ENCODE results near the gene TTF2.

Gene TTF2

DNA sequence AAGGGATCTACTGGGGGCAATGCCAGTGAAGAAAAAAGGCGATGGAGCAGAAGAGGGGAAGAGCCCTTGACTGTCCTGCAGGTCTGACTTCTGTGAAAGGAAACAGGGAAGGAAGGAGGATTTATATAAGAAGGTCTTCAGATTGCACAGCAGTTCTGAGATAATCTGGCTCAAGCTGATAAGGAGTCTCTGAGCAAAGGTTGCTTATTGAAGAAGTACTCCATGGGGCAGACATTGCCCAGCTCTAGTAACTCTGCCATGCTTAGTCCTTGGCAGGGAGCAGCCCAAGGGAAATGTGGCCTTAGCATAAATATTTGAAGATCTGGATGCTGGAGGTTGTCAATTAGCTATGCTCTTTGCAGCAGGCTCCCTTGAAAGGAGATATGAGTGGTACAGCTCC, 15.9 kb upstream of the TTF2 start:
- in situ Hi-C loops (cut with MboI; ENCODE audit: low sequenced_read_pairs) = no loop called here

DNA sequence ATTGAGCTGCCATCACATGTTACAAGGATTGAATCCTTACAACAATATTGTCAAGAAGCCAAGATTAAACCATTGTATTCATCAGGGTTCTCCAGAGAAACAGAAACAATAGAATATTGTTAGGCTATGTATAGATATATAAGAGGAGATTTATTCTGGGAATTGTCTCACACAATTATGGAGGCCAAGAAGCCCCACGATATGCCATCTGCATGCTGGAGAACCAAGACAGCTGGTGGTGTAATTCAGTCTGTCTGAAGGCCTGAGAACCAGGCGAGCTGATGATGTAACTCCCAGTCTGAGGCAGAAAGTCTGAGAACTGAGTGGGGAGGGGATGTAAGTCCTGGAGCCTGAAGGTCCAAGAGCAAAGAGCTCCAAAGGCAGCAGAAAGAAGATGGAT, 14.5 kb upstream of the TTF2 start:
- in situ Hi-C loops (cut with MboI; ENCODE audit: low sequenced_read_pairs) = no loop called here

DNA sequence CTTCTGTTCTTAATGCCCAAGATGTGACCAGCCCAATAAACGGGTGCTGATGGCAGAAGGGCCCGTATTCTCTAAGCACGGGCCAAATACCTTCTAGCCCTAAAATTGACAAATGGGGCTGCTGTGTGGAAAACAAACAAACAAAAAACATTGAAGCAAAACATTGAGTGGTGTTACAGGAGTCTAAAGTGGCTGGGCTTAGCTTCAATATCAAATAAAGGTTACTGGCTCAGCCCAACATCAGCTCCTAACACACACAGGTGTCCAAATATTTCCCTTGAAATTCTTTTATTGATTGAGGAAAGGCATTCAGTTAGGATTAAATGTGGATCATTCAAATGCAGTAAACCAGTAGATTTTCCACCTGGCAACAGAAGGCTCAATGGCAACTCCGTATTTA, 13.3 kb upstream of the TTF2 start:
- in situ Hi-C loops (cut with MboI; ENCODE audit: low sequenced_read_pairs) = no loop called here

DNA sequence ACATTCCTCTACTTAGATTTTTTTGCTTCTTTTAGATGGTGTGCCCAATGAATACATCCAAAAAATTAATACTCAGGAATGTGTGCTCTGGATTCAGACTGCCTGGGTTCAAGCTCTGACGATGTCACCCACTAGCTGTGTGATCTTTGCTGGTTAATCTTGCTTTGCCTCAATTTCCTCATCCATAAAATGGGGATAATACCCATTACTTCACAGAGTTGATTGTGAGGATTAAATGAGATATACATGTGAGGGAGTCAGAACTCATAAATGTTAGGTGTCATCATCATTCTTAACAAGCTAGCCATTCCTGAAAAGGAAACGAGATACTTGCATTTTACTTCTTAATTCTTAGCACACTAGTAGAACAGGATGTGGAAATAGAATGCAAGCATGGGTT, 12.9 kb upstream of the TTF2 start:
- in situ Hi-C loops (cut with MboI; ENCODE audit: low sequenced_read_pairs) = no loop called here

DNA sequence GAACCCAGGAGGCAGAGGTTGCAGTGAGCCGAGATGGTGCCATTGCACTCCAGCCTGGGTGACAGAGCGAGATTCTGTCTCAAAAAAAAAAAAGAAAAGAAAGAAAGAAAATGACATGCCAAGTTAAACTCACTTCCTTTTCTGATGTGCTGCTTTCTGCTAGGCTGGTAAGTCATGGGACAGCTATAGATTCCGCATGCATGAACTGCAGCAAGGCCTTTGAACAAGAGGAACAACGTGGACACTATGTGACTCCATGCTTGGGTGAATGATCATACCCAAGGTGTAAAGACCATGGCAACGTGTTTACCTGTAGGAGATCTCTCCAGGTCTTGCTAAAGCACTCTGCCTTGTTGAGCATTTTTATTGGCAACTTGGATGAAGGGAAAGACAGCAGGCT, 10.3 kb upstream of the TTF2 start:
- in situ Hi-C loops (cut with MboI; ENCODE audit: low sequenced_read_pairs) = loop anchor here (10.0 to 25.0 kb wide), 2 partner anchors 315 to 463 kb away; no protein-coding TSS in a partner anchor

DNA sequence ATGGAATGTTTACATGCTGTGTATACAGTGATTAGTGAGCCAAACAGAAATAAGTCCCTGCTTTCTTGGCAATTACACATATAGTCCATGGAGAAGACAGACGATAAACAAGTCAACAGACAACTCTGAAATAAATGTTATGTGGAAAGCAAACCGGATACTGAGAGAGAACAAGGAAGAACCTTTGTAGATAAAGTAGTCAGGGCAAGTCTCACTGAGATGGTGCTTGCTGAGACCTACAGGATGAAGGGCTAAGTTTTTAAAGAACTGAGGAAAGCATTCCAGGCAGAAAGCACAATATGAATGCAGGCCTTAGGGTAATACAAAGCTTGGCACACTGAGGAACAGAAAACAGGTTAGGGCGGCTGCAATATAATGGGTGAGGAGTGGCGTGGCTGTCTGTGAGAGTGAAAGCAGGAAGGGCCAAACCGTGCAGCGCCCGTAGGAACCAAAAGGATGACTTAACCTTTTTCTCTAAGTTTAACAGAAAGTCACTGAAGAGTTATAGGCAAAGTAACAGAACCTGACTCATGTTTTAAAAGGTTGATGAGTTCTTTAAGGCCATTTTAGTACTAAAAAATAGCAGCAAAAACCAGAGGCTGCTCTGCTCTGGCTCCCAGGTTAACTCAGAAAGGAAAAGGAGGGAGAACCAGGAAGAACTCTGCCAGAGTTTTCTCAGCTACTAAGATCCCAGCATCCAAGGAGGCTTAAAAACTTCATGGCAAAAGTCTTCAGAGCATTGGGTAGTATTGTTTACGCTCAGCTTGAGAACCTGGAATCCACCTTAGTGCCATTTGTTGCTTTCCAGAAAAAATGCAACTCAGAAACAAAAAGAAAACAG, 8.7 kb upstream of the TTF2 start:
- in situ Hi-C loops (cut with MboI; ENCODE audit: low sequenced_read_pairs) = loop anchor here (10.0 to 25.0 kb wide), 2 partner anchors 317 to 464 kb away; no protein-coding TSS in a partner anchor

DNA sequence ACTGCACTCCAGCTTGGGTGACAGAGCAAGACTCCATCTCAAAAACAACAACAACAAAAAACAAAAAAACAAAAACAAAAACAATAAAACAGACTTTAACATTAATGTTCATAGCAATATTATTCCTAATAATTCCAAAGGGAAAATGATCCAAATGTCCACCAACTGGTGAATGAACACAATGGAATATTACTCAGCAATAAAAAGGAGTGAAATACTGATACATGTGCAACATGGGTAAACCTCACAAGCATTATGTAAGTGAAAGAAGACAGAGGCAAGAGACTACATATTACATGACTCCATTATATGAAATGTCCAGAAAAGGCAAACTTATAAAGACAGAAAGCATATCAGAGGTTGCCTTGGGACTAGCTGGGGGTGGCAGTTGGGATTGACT, 6.1 kb upstream of the TTF2 start:
- in situ Hi-C loops (cut with MboI; ENCODE audit: low sequenced_read_pairs) = loop anchor here (10.0 to 25.0 kb wide), 2 partner anchors 319 to 467 kb away; no protein-coding TSS in a partner anchor

DNA sequence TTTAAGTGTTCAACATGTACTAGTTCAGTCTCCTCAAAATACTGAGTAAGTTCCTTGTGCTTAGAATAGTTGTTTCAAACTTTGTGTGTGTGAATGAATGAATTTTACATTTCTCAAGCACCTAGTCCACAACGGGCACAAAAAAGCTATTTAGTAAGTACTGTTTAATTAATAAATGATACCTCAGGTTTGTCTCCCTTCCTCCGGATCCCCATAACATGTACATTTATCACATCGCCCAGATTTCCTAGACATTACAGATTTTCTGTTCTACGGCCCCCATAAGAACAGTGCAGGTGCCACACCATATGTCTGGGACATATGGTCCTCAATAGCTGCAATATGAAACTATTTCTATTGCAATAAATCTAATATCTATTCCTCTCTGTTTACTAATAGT, 1.3 kb upstream of the TTF2 start:
- in situ Hi-C loops (cut with MboI; ENCODE audit: low sequenced_read_pairs) = loop anchor here (10.0 to 25.0 kb wide), 2 partner anchors 324 to 472 kb away; no protein-coding TSS in a partner anchor

DNA sequence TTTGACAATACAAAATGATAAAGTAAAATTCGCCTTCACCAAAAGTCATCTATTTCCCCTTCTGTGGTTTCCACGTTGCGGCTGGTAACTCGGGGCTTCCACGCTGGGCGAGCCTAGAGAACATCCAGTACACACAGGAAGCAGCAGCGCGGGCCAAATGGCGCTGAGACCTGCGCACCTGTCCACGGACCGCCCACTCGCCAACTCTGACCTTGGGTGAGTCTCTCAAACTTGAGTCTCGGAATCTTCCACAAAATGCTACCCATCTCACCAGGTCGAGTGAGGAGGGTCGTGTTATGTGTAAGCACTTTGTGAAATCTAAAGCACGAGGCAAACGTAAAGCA, 820 bp upstream of the TTF2 start:
- in situ Hi-C loops (cut with MboI; ENCODE audit: low sequenced_read_pairs) = loop anchor here (10.0 to 25.0 kb wide), 2 partner anchors 325 to 472 kb away; no protein-coding TSS in a partner anchor

DNA sequence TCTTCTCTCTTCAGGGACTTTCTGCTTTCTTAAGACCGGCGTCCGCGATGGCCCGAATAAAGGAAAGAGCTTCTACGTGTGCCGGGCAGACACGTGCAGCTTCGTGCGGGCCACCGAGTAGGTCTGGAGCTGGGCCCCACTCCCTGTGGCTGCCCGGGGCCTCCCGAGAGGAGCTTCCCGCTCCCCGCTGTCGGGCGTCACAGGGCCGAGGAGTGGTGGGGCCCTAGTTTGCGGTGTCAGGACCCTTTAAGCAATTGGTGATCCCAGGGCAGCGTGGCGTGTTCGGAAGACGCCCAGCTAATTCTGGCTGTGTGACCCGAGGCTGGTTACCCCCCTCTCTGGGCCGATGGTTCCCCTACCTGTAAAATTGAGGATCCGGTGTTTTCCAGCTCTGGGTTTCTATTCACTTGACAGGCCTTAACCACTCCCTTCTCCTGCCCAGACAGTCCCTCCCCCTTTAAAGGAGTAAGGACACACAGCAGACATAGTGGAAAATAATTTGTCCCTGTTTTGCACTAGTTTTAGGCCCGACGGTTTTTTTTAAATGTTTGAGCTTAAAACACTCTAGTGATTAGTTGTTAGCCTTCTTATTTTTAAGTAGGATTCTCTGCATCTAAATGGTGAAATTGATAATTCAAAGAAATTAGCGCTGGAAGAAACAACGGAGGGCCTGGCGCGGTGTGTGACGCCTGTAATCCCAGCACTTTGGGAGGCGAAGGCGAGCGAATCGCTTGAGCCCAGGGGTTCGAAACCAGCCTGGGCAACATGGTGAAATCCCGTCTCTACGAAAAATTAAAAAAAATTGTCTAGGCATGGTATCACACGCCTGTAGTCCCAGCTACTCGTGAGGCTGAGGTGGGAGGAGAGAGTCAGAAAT, 553 bp downstream of the TTF2 start:
- in situ Hi-C loops (cut with MboI; ENCODE audit: low sequenced_read_pairs) = loop anchor here (25.0 kb wide), 1 partner anchor 473 kb away; no protein-coding TSS in a partner anchor

DNA sequence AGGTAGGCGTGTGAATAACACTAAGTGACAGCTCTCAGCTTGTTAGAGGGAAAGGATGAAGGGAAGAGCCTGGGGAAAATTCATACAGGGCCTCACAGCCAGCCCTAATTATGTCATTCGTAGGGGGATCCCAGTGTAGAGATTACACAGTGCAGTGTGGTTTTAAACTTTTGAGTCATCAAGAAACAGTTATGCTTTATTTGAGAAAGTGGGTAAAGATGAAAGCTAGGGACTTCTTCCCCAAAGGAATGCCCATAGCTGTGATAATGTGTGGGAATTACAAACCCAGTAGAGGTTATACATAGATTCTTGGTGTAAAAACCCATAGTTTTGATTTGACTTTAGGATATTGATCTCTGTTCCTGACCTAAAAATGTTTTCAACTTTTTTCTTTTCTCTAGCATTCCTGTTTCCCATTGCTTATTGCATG, 1.9 kb downstream of the TTF2 start:
- in situ Hi-C loops (cut with MboI; ENCODE audit: low sequenced_read_pairs) = loop anchor here (25.0 kb wide), 1 partner anchor 475 kb away; no protein-coding TSS in a partner anchor

DNA sequence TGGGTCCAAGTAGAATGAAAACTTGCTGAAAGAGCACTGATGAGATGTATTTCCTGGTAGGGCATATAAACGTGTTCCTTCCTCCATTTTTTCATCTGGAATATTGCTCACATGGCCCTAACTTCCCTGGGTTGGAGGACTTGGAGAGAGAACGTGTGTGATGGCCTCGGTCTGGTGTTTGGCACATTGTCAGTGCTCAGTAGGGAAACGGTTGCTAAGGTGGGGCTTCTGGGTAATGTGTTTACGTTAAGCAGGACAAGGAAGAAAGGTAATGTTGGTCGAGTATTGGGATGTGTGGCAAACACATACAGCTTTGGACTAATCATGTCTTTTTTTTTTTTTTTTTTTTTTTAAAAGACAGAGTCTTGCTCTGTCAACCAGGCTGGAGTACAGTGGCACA, 6.2 kb downstream of the TTF2 start:
- in situ Hi-C loops (cut with MboI; ENCODE audit: low sequenced_read_pairs) = loop anchor here (25.0 kb wide), 1 partner anchor 479 kb away; no protein-coding TSS in a partner anchor

DNA sequence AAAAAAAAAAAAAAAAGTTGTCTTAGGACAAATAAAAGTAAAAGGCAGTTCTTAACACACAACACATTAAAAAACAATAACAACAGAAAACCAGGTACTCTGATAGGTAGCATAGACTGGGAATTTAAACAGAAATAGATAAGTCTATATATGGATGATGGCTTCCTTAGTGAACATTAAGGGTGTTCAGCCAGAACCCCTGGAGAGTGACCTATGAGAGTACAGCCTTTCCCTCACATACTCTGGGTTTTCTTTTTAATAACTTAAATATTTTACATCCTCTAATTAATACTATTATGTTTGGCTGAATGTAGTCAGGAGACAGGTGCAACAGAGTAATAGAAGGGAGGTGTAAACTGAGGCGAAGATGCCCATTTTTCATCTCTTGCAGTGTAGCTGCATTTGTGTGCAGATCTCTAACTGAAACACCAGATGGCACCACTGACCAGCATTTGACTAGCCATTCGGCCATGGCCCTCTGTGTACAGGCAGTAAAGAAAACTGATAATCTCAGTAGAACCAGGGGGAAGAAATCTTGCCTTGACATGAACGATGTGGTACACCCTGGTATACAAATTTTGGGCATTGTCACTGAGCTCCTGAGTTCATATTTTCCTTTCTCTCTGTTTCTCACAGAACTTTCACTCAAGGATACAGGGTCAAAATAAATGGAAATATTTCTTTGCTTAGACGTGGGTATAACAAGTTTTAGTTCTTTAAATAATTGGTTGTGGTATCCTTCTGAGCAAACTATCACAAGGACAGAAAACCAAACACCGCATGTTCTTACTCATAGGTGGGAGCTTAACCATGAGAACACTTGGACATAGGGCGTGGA, 7.6 kb downstream of the TTF2 start:
- in situ Hi-C loops (cut with MboI; ENCODE audit: low sequenced_read_pairs) = loop anchor here (25.0 kb wide), 1 partner anchor 480 kb away; no protein-coding TSS in a partner anchor

DNA sequence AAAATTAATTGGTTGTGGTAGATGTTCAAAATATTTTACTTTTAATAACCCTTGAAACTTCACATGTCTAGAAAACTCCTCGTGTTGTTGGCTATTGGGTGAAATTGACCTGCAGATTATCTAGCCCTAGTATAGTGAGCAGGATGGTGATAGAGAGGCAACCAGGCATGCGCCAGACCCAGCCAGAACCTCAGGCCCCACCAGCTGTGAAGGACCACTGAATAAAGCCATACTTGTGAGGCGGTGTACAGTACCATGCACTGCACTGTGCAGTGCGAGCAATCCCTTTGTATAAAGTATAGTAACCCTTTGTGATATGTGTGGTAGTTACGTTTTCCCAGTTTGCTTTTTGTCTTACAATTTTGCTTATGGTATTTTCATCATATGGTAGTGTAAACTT, 8.5 kb downstream of the TTF2 start:
- in situ Hi-C loops (cut with MboI; ENCODE audit: low sequenced_read_pairs) = loop anchor here (25.0 kb wide), 1 partner anchor 481 kb away; no protein-coding TSS in a partner anchor

DNA sequence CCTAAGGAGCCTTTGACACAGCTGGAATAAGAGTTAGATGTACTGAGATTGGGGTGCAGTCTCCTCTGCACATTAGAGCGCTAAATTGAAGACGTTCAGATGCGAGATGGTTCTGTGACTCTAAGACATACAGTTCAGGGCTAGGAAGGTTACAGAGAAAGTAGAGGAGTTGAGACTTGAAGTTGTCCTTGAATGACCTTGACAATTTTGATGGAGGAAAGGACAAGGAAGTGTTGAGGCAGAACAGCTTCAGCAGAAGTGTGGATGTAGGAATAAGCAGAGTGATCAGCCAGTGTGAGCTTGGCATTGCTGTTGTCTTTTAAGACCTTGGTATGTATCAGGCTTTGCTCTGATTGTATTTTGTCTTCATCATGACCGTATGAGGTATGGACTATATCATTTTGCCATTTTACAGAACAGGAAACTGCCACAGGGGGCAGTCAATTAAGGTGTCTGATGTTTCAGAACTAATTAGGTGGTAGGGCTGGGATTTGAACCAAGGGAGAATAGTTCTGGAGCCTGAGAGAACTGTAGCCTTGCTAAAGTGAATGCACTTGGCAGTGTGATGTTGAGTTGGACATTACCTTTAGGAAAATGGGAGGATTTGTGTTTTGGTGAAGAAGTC, 9.2 kb downstream of the TTF2 start:
- in situ Hi-C loops (cut with MboI; ENCODE audit: low sequenced_read_pairs) = loop anchor here (25.0 kb wide), 1 partner anchor 482 kb away; no protein-coding TSS in a partner anchor

DNA sequence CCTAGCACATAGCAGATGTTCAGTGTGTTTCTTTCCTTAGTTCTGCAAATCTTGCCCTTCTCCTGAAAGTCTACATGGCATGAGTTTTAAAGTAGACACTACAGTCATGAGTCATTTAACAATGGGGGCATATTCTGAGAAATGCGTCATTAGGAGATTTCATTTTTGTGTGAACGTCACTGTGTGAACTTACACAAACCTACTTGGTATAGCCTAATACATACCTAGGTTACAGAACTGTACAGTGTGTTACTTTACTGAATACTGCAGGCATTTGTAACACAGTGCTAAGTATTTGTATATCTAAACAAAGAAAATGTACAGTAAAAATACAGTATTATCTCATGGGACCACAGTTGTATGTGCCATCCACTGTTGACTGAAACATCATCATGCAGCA, 10.0 kb downstream of the TTF2 start:
- in situ Hi-C loops (cut with MboI; ENCODE audit: low sequenced_read_pairs) = loop anchor here (25.0 kb wide), 1 partner anchor 483 kb away; no protein-coding TSS in a partner anchor

DNA sequence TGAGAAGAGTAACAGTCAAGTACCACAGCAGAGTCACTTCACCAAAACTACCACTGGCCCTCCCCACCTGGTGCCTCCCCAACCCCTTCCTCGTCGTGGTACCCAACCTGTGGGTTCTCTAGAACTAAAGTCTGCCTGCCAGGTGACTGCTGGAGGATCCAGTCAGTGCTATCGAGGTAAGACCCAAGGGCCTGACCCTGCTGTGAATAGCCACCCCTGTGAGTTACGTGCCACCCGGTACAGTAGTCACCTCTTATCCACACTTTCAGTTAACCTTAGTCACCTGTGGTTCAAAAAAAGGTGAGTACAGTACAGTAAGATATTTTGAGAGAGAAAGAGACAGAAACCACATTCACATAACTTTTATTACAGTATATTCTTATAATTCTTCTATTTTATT, 16.5 kb downstream of the TTF2 start:
- in situ Hi-C loops (cut with MboI; ENCODE audit: low sequenced_read_pairs) = no loop called here

DNA sequence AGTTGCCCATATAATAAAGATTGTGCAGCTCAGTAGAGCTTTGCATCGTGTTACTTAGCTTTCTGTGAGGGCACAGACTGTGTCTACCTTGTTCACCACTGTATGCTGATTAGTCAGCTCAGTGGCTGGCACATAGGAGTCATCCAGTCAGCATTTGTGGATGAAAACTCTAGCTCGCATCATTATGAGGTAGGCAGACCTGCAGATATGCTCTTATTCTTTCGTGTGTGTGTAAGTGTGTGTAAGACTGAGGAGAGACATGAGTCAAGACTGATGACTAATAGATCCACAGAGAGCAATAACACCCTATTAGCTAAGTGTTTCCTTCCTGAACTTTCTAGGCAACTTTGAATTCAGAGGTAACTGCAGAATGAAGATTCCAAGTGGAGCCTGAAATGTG, 17.1 kb downstream of the TTF2 start:
- in situ Hi-C loops (cut with MboI; ENCODE audit: low sequenced_read_pairs) = no loop called here

DNA sequence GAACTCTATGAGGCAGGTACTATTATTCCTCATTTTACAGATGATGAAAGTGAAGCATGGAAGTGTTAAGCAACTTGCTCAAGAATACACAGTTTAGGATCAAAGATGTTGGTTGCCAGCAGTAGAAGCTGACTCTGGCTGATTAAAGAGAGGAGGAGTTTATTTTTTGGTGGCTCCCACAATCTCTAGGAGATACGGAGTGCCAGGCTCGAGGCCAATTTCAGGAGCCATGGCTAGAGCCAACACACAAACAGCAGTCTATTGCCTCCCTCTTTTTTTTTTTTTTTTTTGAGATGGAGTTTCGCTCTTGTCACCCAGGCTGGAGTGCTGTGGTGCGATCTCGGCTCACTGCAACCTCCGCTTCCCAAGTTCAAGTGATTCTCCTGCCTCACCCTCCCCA, 19.6 kb downstream of the TTF2 start:
- in situ Hi-C loops (cut with MboI; ENCODE audit: low sequenced_read_pairs) = no loop called here

DNA sequence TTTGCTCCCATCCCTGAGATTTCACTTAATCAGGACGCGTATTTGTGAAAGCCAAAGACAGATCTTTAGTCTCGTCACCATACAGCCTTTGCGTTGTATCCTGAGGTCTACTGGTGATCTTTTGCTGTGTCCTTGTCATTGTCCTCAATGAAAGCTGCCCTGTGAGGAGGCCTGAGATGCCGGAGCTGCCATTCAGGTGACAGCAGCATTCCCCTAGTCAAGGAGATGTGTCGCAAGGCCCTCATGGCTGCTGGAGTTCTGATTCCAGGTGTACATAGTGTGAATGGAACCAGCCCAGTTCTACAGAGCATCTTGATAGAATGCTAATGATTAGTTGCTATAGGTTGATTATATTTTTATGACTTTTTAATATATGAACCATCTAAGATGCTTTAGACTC, 24.1 kb downstream of the TTF2 start:
- in situ Hi-C loops (cut with MboI; ENCODE audit: low sequenced_read_pairs) = no loop called here

Data from HL-60/S4 treated with phorbol 12-myristate 13-acetate at 8.2 ng/mL for 4 days and 3 days (cell line).